Heart left ventricle (tissue), 16 donors: Measurements from ENCODE around the gene MYO16. TPM values are rescaled to one million over a fixed set of nuclear protein-coding genes. Genes with fewer than 3 reads are reported as not detected.

Experiments
- ATAC-seq, 4 donors: fragments of 200-7000 bp; cut with Tn5 transposase; one replicate each; pipeline ENCODE4 v1.9.1; 2020 to 2022; ENCODE audit warnings: moderate library complexity in 4 of 4, mild to moderate bottlenecking in 3 of 4, moderate number of reproducible peaks in 1 of 4
- DNase-seq, 5 donors: peaks; one replicate each; pipeline ENCODE4 v3.0.0-alpha.2; 2020
- H3K27ac ChIP-seq, 12 donors: fragments of 200-600 bp; sonication (generic) in 4 of 12; one replicate each; pipeline versions ENCODE4 v1.5.0 to v1.8.0; 2016 to 2022; ENCODE audit warnings: mild to moderate bottlenecking in 2 of 12
- H3K27me3 ChIP-seq, 9 donors: fragments of 200-600 bp; sonication (generic) in 2 of 9; one replicate each; pipeline versions ENCODE4 v1.5.1 to v1.8.0; 2016 to 2022; ENCODE audit warnings: mild to moderate bottlenecking in 3 of 9
- H3K36me3 ChIP-seq, 9 donors: fragments of 200-600 bp; sonication (generic) in 2 of 9; one replicate each; pipeline versions ENCODE4 v1.5.0 to v1.8.0; 2018 to 2022; ENCODE audit warnings: mild to moderate bottlenecking in 2 of 9
- H3K4me1 ChIP-seq, 12 donors: fragments of 200-600 bp; sonication (generic) in 4 of 12; one replicate each; pipeline versions ENCODE4 v1.5.0 to v1.8.0; 2016 to 2022; ENCODE audit warnings: mild to moderate bottlenecking in 3 of 12
- H3K4me3 ChIP-seq, 12 donors: fragments of 200-600 bp; sonication (generic) in 4 of 12; one replicate each; pipeline versions ENCODE4 v1.5.0 to v1.8.0; 2017 to 2022; ENCODE audit warnings: mild to moderate bottlenecking in 9 of 12, moderate library complexity in 4 of 12
- H3K9me3 ChIP-seq, 12 donors: fragments of 200-600 bp; sonication (generic) in 4 of 12; one replicate each; pipeline versions ENCODE4 v1.5.0 to v1.8.0; 2016 to 2022; ENCODE audit warnings: mild to moderate bottlenecking in 1 of 12
- POLR2A ChIP-seq, 2 donors: fragments of 450-650 bp; IDR thresholded peaks; one replicate each; pipeline ENCODE4 v1.6.1; 2017; ENCODE audit warnings: antibody characterized with exemption in 2 of 2, mild to moderate bottlenecking in 2 of 2, moderate library complexity in 2 of 2
- WGBS, 4 donors: extraction: QIAGEN DNeasy Blood & Tissue Kit in 2 of 4; methylation state at CpG; one replicate each; pipeline versions ENCODE4 v1.1.5 to v1.1.7; 2013 to 2018; 5-methylcytosine and 5-hydroxymethylcytosine counted together
- intact Hi-C, 10 donors: fragments of 100-400 bp; cut with DNase I; formaldehyde crosslinking; loops; one replicate each; pipeline versions ENCODE4 v1.11.1 to v1.14.2; 2022
- polyA plus RNA-seq, 2 donors: library from polyadenylated mRNA; stranded (reverse); fragments of 200-250 nt; gene quantifications; one replicate each; pipeline ENCODE4 v1.2.3, GENCODE V29; 2013
- total RNA-seq, 9 donors: library from RNA; depleted of rRNA in 2 of 9; stranded (reverse); fragments of >200 nt in 2 of 9; fragmentation: NEBNext Ultra II Directional in 3 of 9; extraction: Animal tissue kit (Norgen Biotek cat#: 25700) in 3 of 9; gene quantifications; one replicate each; pipeline versions ENCODE4 v1.1.0 to v1.2.4, GENCODE V29; 2016 to 2023
- TF ChIP-seq, protein P1 (sequence below), 12 donors: fragments of 200-600 bp; sonication (generic) in 4 of 12; IDR thresholded peaks; one replicate each; pipeline versions ENCODE4 v1.5.0 to v1.8.0; 2018 to 2022; ENCODE audit warnings: antibody characterized with exemption in 12 of 12, mild to moderate bottlenecking in 5 of 12
- donor health status: ischemic (EF 13 %, LVEDD 7.1; RV severe dilation, severe dysfunction).
- donor health status: healthy with polysubstance abuse.
- donor health status: DM: no; HTN: yes; CAD: no.
- donor health status: DM: no; HTN: no; CAD: no.
- donor health status: ischemic (EF 25% LVEDD 6.9; RV normal size, moderate dysfunction).
- donor health status: ischemic (EF 25% LVEDD 5.7; RV mildly dilated, moderate dysfunction).
- donor health status: healthy.
- donor health status: DM: yes; HTN: yes; CAD: no.
- donor health status: ischemic (EF 35%, LVEDD 5.7; RV mildly dilated, moderate dysfunction).
- donor health status: nonischemic (EF 11% LVEDD 7.7; RV severe dilation, severe dysfunction).
- donor health status: DM: yes; HTN: yes; CAD: no.
- donor health status: PGD.
- donor health status: ischemic (EF 29% LVEDD 5.4; RV normal size, mild dysfunction).
- donor health status: nonischemic (EF 23%, LVEDD 6.1; RV moderate dilation, normal function).

MYO16 gene
- total and polyA plus RNA-seq, 11 donors: 0.16 to 5.2 (median 0.81) TPM

- Histone ChIP-seq H3K4me1 (no peaks in the 10 kb centered on the region), H3K4me3 (no peak overlapping the region), H3K27me3 (no peaks in the 10 kb centered on the region), H3K9me3 (peaks cover 0 to 6% (median 0%) of the 10 kb centered on the region in 12 donors), H3K36me3 (no peaks in the 10 kb centered on the region), H3K27ac (no peak overlapping the region)
- ATAC-seq: no peak
- 79 to 88% (median 87%) methylated on average over 4 of the region's 4 CpGs for WGBS, 4 donors
- no peak for DNase-seq
- TF ChIP-seq, protein P1, sequence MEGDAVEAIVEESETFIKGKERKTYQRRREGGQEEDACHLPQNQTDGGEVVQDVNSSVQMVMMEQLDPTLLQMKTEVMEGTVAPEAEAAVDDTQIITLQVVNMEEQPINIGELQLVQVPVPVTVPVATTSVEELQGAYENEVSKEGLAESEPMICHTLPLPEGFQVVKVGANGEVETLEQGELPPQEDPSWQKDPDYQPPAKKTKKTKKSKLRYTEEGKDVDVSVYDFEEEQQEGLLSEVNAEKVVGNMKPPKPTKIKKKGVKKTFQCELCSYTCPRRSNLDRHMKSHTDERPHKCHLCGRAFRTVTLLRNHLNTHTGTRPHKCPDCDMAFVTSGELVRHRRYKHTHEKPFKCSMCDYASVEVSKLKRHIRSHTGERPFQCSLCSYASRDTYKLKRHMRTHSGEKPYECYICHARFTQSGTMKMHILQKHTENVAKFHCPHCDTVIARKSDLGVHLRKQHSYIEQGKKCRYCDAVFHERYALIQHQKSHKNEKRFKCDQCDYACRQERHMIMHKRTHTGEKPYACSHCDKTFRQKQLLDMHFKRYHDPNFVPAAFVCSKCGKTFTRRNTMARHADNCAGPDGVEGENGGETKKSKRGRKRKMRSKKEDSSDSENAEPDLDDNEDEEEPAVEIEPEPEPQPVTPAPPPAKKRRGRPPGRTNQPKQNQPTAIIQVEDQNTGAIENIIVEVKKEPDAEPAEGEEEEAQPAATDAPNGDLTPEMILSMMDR (IDR thresholded peaks at IDR 0.05): no peak
- no peak for TF ChIP-seq POLR2A (IDR thresholded peaks at IDR 0.05)
- intact Hi-C loops: no loop called here
Observed at GRCh38 chr13:108656742-108657141, 27.3 kb downstream of the MYO16 start.

- no peak overlapping the region for H3K27ac ChIP-seq
- TF ChIP-seq POLR2A (IDR thresholded peaks at IDR 0.05): no peak
- TF ChIP-seq, protein P1 (IDR thresholded peaks at IDR 0.05): no peak
- DNase-seq: no peak
- intact Hi-C loops: no loop called here
- peaks cover 0 to 6% (median 0%) of the 10 kb centered on the region in 12 donors for H3K9me3 ChIP-seq
- H3K36me3 ChIP-seq: no peaks in the 10 kb centered on the region
- H3K4me3 ChIP-seq: no peak overlapping the region
- no peaks in the 10 kb centered on the region for H3K27me3 ChIP-seq
- 91 to 94% (median 92%) methylated on average over 1 of the region's 1 CpG for WGBS, 4 donors
- H3K4me1 ChIP-seq: no peaks in the 10 kb centered on the region
- ATAC-seq: no peak
Observed at GRCh38 chr13:108657519-108657918, 28.1 kb downstream of the MYO16 start.

- Histone ChIP-seq H3K27ac (no peak overlapping the region), H3K9me3 (peaks cover 0 to 7% (median 0%) of the 10 kb centered on the region in 12 donors), H3K36me3 (no peaks in the 10 kb centered on the region), H3K4me3 (no peak overlapping the region), H3K4me1 (no peaks in the 10 kb centered on the region), H3K27me3 (no peaks in the 10 kb centered on the region)
- intact Hi-C loops: no loop called here
- 81 to 88% (median 86%) methylated on average over 5 of the region's 5 CpGs for WGBS, 4 donors
- DNase-seq (no peak), ATAC-seq (no peak)
- TF ChIP-seq POLR2A (IDR thresholded peaks at IDR 0.05): no peak
- TF ChIP-seq, protein P1 (IDR thresholded peaks at IDR 0.05): no peak
Observed at GRCh38 chr13:108662528-108662927, 33.1 kb downstream of the MYO16 start.

DNA sequence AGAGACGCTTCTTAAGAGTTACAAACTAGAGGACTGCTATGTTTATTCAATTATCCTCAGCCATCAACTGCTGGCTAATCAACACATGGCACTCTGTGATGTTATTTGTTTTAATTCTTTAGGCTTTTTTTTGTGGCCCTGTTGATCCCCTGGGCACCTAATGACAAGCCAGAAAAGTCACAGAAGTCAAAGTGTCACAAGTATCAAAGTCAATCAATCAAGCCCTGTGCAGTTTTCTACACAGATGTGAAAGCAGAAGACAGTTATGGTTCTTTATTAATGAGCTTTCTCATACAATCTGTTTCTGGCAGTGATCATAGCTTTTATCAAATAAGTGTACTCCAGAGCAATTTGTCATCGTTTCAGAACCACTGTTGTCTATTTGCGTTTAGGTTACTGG lies 34.3 kb downstream of the MYO16 start:
- DNase-seq (no peak), ATAC-seq (no peak)
- Histone ChIP-seq H3K9me3 (peaks cover 0 to 13% (median 4%) of the 10 kb centered on the region in 12 donors), H3K4me1 (no peaks in the 10 kb centered on the region), H3K36me3 (no peaks in the 10 kb centered on the region), H3K27me3 (no peaks in the 10 kb centered on the region), H3K4me3 (no peak overlapping the region), H3K27ac (no peak overlapping the region)
- intact Hi-C loops: no loop called here
- 59 to 73% (median 63%) methylated on average over 3 of the region's 3 CpGs for WGBS, 4 donors
- TF ChIP-seq, protein P1 (IDR thresholded peaks at IDR 0.05): no peak
- TF ChIP-seq POLR2A (IDR thresholded peaks at IDR 0.05): no peak
